Transverse colon (tissue), 3 donors: ENCODE results near the gene SNPH.

Source experiments
- EP300 ChIP-seq: sonication (generic); formaldehyde crosslinking; IDR thresholded peaks from one replicate; pipeline ENCODE4 v1.6.1; 2017; ENCODE audit warnings: antibody characterized with exemption, low read depth
- TF ChIP-seq, protein P1 (sequence below), 5 experiments: fragments of 200-600 bp in 3 of 5; fragments of 450-650 bp in 2 of 5; sonication (generic) in 3 of 5; IDR thresholded peaks; 1 replicate in 2 of 5; 2 replicates in 3 of 5; pipeline ENCODE4 v1.5.1; 2016 to 2017; ENCODE audit warnings: antibody characterized with exemption in 5 of 5, inconsistent platforms in 3 of 5, mild to moderate bottlenecking in 2 of 5, moderate library complexity in 1 of 5

DNA sequence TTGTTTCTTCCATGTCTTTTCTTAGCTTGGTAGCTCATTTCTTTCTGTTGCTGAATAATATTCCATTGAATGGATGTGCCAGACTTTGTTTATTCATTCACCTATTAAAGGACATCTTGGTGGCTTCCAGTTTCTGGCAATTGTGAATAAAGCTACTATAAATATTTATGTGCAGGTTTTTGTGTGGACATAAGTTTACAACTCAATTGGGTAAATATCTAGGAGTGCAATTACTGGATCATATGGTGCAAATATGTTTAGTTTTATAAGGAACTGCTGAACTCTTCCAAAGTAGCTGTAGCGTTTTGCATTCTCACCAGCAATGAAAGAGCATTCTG, 79.6 kb downstream of the SNPH start:
- TF ChIP-seq EP300 = no peak
- TF ChIP-seq, protein P1, sequence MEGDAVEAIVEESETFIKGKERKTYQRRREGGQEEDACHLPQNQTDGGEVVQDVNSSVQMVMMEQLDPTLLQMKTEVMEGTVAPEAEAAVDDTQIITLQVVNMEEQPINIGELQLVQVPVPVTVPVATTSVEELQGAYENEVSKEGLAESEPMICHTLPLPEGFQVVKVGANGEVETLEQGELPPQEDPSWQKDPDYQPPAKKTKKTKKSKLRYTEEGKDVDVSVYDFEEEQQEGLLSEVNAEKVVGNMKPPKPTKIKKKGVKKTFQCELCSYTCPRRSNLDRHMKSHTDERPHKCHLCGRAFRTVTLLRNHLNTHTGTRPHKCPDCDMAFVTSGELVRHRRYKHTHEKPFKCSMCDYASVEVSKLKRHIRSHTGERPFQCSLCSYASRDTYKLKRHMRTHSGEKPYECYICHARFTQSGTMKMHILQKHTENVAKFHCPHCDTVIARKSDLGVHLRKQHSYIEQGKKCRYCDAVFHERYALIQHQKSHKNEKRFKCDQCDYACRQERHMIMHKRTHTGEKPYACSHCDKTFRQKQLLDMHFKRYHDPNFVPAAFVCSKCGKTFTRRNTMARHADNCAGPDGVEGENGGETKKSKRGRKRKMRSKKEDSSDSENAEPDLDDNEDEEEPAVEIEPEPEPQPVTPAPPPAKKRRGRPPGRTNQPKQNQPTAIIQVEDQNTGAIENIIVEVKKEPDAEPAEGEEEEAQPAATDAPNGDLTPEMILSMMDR (IDR thresholded peaks at IDR 0.05) = no peak
